Mucosa of rectum (tissue), 2 donors: ENCODE results near the gene TLR10.
"Not testable (repeated sequence)": the region's sequence is repeated elsewhere in the genome, so short reads cannot be mapped to it uniquely, and the experiment has no call there.

Source experiments
- H3K27ac ChIP-seq, 2 donors: one replicate each; pipeline ENCODE4 v1.7.0; 2013; ENCODE audit warnings: inconsistent platforms in 2 of 2, low read depth in 2 of 2, low read length in 2 of 2
- H3K27me3 ChIP-seq, 2 donors: one replicate each; pipeline ENCODE4 v1.7.0; 2013; ENCODE audit warnings: low read length in 2 of 2; ENCODE audit not compliant: control insufficient read depth in 2 of 2, insufficient read depth in 2 of 2
- H3K36me3 ChIP-seq, 2 donors: one replicate each; pipeline ENCODE4 v1.7.0; 2013; ENCODE audit warnings: low read length in 2 of 2; ENCODE audit not compliant: control insufficient read depth in 2 of 2, insufficient read depth in 2 of 2
- H3K4me1 ChIP-seq, 2 donors: one replicate each; pipeline ENCODE4 v1.7.0; 2013; ENCODE audit warnings: low read length in 2 of 2, mild to moderate bottlenecking in 1 of 2; ENCODE audit not compliant: control insufficient read depth in 2 of 2, insufficient read depth in 2 of 2
- H3K4me3 ChIP-seq, 2 donors: one replicate each; pipeline ENCODE4 v1.7.0; 2013; ENCODE audit warnings: low read length in 2 of 2
- H3K9ac ChIP-seq, 2 donors: one replicate each; pipeline ENCODE4 v1.7.0; 2013; ENCODE audit warnings: low read length in 2 of 2, low read depth in 1 of 2, mild to moderate bottlenecking in 1 of 2
- H3K9me3 ChIP-seq, 2 donors: one replicate each; pipeline ENCODE4 v1.7.0; 2013; ENCODE audit warnings: low read length in 2 of 2; ENCODE audit not compliant: control insufficient read depth in 2 of 2
- donor health status: healthy.
- donor health status: Normal muscosa, but diverticular disease.

The TLR10 gene

DNA sequence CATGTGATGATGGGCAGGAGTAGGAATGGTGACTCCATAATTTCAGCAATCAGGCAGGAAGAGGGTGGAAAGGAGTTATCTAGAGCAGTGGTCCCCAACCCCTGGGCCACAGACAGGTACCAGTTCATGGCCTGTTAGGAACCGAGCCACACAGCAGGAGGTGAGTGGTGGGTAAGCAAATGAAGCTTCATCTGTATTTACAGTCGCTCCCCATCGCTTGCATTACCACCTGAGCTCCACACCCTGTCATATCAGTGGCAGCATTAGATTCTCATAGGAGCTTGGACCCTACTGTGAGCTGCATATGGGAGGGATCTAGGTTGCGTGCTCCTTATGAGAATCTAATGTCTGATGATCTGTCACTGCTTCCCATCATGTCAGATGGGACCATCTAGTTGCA, 1.4 kb upstream of the TLR10 start:
- H3K36me3 ChIP-seq: no peaks in the 10 kb centered on the region
- no peak overlapping the region for H3K4me3 ChIP-seq
- H3K9ac ChIP-seq: no peak overlapping the region
- no peaks in the 10 kb centered on the region for H3K9me3 ChIP-seq
- H3K27ac ChIP-seq: no peak overlapping the region
- H3K4me1 ChIP-seq: no peaks in the 10 kb centered on the region
- H3K27me3 ChIP-seq: no peaks in the 10 kb centered on the region

DNA sequence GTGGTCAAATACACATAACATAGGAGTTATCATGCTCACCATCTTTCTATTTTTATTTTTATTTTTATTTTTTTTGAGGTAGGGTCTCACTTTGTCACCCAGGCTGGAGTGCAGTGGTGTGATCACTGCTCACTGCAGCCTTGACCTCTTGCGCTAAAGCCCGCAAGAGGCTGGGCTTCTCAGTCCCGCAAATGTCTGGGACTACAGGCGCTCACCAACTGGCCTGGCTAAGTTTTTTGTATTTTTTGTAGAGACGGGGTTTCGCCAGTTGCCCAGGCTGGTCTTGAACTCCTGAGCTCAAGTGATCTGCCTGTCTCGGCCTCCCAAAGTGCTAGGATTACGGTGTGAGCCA, 295 bp upstream of the TLR10 start:
- no peaks in the 10 kb centered on the region for H3K4me1 ChIP-seq
- H3K36me3 ChIP-seq: no peaks in the 10 kb centered on the region
- no peak overlapping the region for H3K4me3 ChIP-seq
- H3K9me3 ChIP-seq: no peaks in the 10 kb centered on the region
- H3K27ac ChIP-seq: no peak overlapping the region
- H3K9ac ChIP-seq: no peak overlapping the region
- H3K27me3 ChIP-seq: no peaks in the 10 kb centered on the region

DNA sequence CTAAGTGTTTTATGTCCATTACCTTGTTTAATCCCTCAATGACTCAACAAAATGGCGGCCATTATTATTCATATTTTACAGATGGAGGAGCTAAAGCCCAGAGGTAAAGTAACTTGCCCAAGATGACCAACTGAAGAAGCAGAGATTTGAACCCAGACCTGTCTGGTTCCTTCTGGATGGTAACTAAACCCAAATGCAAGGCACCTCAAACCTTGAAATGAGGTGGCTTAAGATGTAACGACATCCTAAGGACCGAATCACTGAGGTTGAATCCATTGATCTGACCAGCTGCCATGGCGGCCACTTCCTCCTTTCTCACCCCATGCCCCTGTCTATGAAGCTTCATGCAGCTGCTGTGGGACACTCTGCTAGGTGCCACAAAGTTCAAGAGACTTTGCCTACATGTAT, 932 bp downstream of the TLR10 start:
- Histone ChIP-seq H3K27ac (no peak overlapping the region), H3K9ac (no peak overlapping the region), H3K27me3 (no peaks in the 10 kb centered on the region), H3K4me3 (peak overlapping the region in 1 of 2 donors; percentile 49), H3K36me3 (no peaks in the 10 kb centered on the region), H3K4me1 (no peaks in the 10 kb centered on the region), H3K9me3 (no peaks in the 10 kb centered on the region)

DNA sequence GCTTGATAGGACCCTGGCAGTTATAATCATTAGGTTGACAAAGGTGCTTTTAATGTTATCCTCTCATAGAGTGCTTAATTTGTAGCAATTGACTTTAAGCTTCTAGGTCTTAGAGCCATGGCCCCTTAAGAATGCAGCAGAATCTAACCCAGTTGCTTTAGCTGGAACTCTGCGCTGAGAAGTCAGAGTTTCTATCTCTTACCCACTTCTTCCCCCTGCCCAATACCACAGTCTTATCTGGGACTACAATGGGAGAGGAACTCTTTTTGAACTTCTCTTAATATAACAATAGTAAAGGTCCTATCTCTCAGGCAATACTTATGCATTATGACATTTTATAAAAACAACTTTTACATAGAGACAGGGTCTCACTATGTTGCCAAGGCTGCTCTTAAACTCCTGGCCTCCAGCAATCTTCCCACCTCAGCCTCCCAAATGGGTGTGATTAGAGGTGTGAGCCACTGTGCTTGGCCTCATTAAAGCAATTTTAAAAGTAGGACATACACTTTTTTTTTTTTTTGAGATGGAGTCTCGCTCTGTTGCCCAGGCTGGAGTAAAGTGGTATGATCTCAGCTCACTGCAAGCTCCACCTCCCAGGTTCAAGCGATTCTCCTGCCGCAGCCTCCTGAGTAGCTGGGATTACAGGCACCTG, 1.8 kb downstream of the TLR10 start:
- Histone ChIP-seq H3K4me1 (no peaks in the 10 kb centered on the region), H3K27me3 (no peaks in the 10 kb centered on the region)

DNA sequence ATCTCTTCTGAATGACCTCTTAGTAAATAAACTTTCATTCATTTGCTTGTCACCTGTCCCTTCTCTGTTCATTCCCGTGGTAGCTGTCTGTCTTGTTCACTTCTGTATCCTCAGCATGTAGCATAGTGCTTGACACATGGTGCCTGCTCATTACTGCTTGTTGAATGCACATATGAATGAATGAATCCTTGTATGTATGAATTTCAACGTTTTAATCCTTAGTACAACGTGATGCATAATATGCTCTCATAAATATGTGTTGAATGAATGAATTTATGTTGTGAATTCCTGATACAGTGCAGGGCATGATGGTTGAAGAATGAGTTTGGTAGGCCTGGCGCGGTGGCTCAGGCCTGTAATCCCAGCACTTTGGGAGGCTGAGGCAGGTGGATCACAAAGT, 3.0 kb downstream of the TLR10 start:
- Histone ChIP-seq H3K4me1 (no peaks in the 10 kb centered on the region), H3K4me3 (no peak overlapping the region), H3K9me3 (no peaks in the 10 kb centered on the region), H3K27me3 (no peaks in the 10 kb centered on the region), H3K36me3 (no peaks in the 10 kb centered on the region), H3K27ac (no peak overlapping the region), H3K9ac (no peak overlapping the region)

More for the DNA sequence above, 1.8 kb downstream of the TLR10 start:
- Histone ChIP-seq H3K27ac (no peak overlapping the region), H3K36me3 (no peaks in the 10 kb centered on the region), H3K9ac (no peak overlapping the region), H3K4me3 (no peak overlapping the region), H3K9me3 (no peaks in the 10 kb centered on the region)

DNA sequence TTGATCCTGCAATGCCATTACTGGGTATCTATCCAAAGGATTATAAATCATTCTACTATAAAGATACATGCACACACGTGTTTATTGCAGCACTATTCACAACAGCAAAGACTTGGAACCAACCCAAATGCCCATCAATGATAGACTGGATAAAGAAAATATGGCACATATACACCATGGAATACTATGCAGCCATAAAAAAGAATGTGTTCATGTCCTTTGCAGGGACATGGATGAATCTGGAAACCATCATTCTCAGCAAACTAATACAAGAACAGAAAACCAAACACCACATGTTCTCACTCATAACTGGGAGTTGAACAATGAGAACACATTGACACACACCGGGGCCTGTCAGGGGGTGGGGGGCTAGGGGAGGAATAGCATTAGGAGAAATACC, 4.9 kb downstream of the TLR10 start:
- H3K4me3 ChIP-seq, H3K9ac ChIP-seq, H3K36me3 ChIP-seq, H3K4me1 ChIP-seq, H3K27ac ChIP-seq, H3K9me3 ChIP-seq, H3K27me3 ChIP-seq: not testable (repeated sequence)

DNA sequence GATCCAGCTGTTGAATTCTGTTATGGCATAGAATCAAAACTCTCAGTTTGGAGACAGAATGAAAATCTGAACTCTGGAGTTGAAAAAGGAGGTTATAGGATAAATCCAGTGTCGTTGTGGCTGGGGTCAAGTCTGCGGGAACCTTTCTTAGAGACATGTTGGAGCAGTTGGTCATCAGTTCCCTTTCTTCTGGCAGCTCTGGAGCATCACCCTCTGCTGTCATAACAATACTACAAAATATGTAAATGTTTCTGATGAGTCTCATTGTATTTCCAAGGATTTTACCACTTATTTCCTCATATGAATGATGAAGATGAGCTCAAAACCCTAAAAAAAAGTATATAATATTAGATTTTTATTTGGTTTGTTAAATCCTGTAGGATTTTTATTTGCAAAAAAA, 7.5 kb downstream of the TLR10 start:
- Histone ChIP-seq H3K36me3 (no peaks in the 10 kb centered on the region), H3K9me3 (no peaks in the 10 kb centered on the region), H3K27ac (no peak overlapping the region), H3K4me1 (no peaks in the 10 kb centered on the region), H3K27me3 (no peaks in the 10 kb centered on the region), H3K4me3 (no peak overlapping the region), H3K9ac (no peak overlapping the region)

DNA sequence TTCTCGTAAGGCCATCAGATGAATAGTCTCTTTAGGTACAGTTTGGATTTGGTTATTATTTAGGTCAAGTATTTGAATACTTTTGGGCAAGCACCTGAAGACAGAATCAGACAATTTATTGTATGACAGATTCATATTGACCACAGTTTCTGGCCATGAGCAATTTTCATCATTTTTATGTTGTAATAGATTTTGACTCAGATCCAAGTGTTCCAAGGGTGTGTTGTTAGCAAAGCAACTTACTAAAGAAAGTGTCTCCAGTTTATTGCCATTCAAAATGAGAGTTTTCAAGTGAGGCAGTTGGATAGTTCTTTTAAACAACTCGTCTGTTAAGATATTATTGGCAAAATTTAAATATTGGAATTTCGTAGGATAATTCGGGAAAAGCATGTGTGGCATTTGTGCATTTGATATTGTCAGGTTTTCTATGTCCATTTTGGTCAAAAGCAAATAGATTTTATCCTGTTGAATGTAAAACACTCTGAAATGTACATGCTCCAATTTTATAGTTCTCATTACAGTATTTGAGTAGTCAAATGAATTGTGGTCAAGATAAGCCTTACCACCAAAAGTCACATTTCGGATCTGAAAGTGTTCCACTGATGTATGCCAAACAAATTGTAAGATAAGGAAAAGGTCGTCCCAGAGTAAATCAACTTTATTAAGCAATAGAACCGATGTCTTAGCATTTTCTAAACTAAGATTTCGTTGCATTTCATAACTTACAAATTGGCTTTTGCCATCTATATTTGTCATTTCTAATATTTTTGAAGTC, 8.4 kb downstream of the TLR10 start:
- Histone ChIP-seq H3K9ac (no peak overlapping the region), H3K27me3 (no peaks in the 10 kb centered on the region), H3K4me1 (no peaks in the 10 kb centered on the region), H3K27ac (no peak overlapping the region), H3K9me3 (no peaks in the 10 kb centered on the region), H3K36me3 (no peaks in the 10 kb centered on the region), H3K4me3 (no peak overlapping the region)

DNA sequence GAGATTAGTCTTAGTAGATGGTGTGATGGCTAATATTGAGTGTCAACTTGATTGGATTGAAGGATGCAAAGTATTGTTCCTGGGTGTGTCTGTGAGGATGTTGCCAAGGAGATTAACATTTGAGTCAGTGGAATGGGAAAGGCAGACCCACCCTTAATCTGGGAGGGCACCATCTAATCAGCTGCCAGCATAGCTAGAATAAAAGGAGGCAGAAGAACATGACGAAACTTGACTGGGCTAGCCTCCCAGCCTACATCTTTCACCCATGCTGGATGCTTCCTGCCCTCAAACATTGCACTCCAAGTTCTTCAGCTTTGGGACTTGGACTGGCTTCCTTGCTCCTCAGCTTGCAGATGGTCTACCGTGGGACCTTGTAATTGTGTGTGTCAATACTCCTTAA, 12.5 kb downstream of the TLR10 start:
- not testable (repeated sequence) for H3K4me1 ChIP-seq, H3K27ac ChIP-seq, H3K9me3 ChIP-seq, H3K36me3 ChIP-seq, H3K4me3 ChIP-seq, H3K27me3 ChIP-seq, H3K9ac ChIP-seq

DNA sequence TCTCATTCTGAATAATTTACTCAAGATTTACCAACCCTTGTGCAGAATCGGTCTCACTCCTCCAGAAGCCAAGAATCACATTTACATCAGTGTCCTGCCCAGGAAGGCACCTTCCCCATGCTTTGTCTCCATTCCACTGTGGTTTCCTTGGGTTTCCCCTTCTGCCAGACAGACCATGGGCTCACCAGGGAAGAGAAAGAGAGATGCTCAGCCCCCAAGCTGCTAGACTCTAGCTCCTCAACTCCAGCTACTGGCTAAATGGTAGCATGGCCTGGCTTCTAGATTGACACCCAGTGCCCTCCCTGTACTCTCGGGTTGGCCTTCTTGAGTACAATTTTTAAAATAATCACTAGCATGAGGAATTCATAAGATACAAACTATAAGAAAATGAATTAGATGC, 12.9 kb downstream of the TLR10 start:
- no peak overlapping the region for H3K4me3 ChIP-seq
- H3K27ac ChIP-seq: no peak overlapping the region
- no peaks in the 10 kb centered on the region for H3K36me3 ChIP-seq
- H3K4me1 ChIP-seq: no peaks in the 10 kb centered on the region
- no peaks in the 10 kb centered on the region for H3K27me3 ChIP-seq
- H3K9ac ChIP-seq: no peak overlapping the region
- H3K9me3 ChIP-seq: no peaks in the 10 kb centered on the region
